KMS-11 (cell line): ENCODE data around the gene FAF1.

Experiments used
- H2AFZ ChIP-seq: fragments of 200-600 bp; sonication (generic); 2 replicates; pipeline ENCODE4 v1.6.1; 2016; ENCODE audit warnings: antibody characterized with exemption, mixed run types, low read depth
- H3K27ac ChIP-seq: fragments of 200-600 bp; sonication (generic); 2 replicates; pipeline ENCODE4 v1.6.1; 2016; ENCODE audit warnings: mild to moderate bottlenecking, mixed run types
- H3K27me3 ChIP-seq: fragments of 200-600 bp; sonication (generic); 2 replicates; pipeline ENCODE4 v1.6.1; 2017; ENCODE audit warnings: mild to moderate bottlenecking, low read depth, mixed run types, moderate library complexity; ENCODE audit not compliant: insufficient read depth
- H3K36me3 ChIP-seq: fragments of 200-600 bp; sonication (generic); 2 replicates; pipeline ENCODE4 v1.6.1; 2017; ENCODE audit warnings: mild to moderate bottlenecking, mixed run types; ENCODE audit not compliant: insufficient read depth
- H3K4me1 ChIP-seq: fragments of 200-600 bp; sonication (generic); 2 replicates; pipeline ENCODE4 v1.6.1; 2016; ENCODE audit warnings: mild to moderate bottlenecking, low read depth, mixed run types; ENCODE audit not compliant: poor library complexity, severe bottlenecking
- H3K4me2 ChIP-seq: fragments of 200-600 bp; sonication (generic); 2 replicates; pipeline ENCODE4 v1.7.0; 2016; ENCODE audit warnings: mild to moderate bottlenecking, mixed run types
- H3K4me3 ChIP-seq: fragments of 200-600 bp; sonication (generic); IDR thresholded peaks from 2 replicates; pipeline ENCODE4 v1.6.1; 2017; ENCODE audit warnings: low read depth, low read length, mixed read lengths; ENCODE audit not compliant: insufficient read depth
- H3K79me2 ChIP-seq: fragments of 200-600 bp; sonication (generic); 2 replicates; pipeline ENCODE4 v1.6.1; 2016; ENCODE audit warnings: low read depth, mixed run types; ENCODE audit not compliant: insufficient read depth
- H3K9ac ChIP-seq: fragments of 200-600 bp; sonication (generic); 2 replicates; pipeline ENCODE4 v1.6.1; 2016; ENCODE audit warnings: mild to moderate bottlenecking, mixed run types
- H4K20me1 ChIP-seq: fragments of 200-600 bp; sonication (generic); 2 replicates; pipeline ENCODE4 v1.6.1; 2016; ENCODE audit warnings: mild to moderate bottlenecking, mixed run types; ENCODE audit not compliant: insufficient read depth
- CTCF ChIP-seq: fragments of 200-600 bp; sonication (generic); conservative IDR thresholded peaks from 2 replicates; pipeline ENCODE4 v1.6.1; 2017; ENCODE audit warnings: low read depth, mild to moderate bottlenecking, antibody characterized with exemption, low read length, moderate library complexity, mixed read lengths

Gene FAF1

GRCh38 chr1:50860256-50860655 lies 99.8 kb downstream of the FAF1 start:
- Histone ChIP-seq H3K9ac (no peak overlapping the region), H3K27ac (no peak overlapping the region), H3K4me3 (no peak overlapping the region), H3K4me1 (no peaks in the 10 kb centered on the region), H3K4me2 (no peak overlapping the region), H3K79me2 (no peaks in the 10 kb centered on the region; the same call in 1 of the 2 replicates), H3K36me3 (no peaks in the 10 kb centered on the region), H3K27me3 (no peaks in the 10 kb centered on the region), H2AFZ (no peak overlapping the region), H4K20me1 (no peaks in the 10 kb centered on the region)
- TF ChIP-seq CTCF: no peak

GRCh38 chr1:50859657-50860056 lies 100.4 kb downstream of the FAF1 start:
- Histone ChIP-seq H3K9ac (no peak overlapping the region), H3K4me1 (no peaks in the 10 kb centered on the region), H3K36me3 (no peaks in the 10 kb centered on the region), H3K79me2 (no peaks in the 10 kb centered on the region; the same call in 1 of the 2 replicates), H3K4me3 (no peak overlapping the region), H4K20me1 (no peaks in the 10 kb centered on the region), H3K4me2 (no peak overlapping the region), H3K27me3 (no peaks in the 10 kb centered on the region), H3K27ac (no peak overlapping the region), H2AFZ (no peak overlapping the region)
- TF ChIP-seq CTCF: no peak

GRCh38 chr1:50858761-50859160 lies 101.3 kb downstream of the FAF1 start:
- H3K36me3 ChIP-seq: no peaks in the 10 kb centered on the region

GRCh38 chr1:50857702-50858101 lies 102.4 kb downstream of the FAF1 start:
- TF ChIP-seq CTCF: no peak
- Histone ChIP-seq H3K79me2 (no peaks in the 10 kb centered on the region; the same call in 1 of the 2 replicates), H3K4me3 (no peak overlapping the region), H3K4me1 (peaks cover 4% of the 10 kb centered on the region), H3K4me2 (no peak overlapping the region), H2AFZ (no peak overlapping the region), H3K27ac (no peak overlapping the region), H4K20me1 (no peaks in the 10 kb centered on the region), H3K36me3 (no peaks in the 10 kb centered on the region), H3K27me3 (no peaks in the 10 kb centered on the region), H3K9ac (no peak overlapping the region)

More at GRCh38 chr1:50858761-50859160, 101.3 kb downstream of the FAF1 start:
- no peaks in the 10 kb centered on the region; the same call in 1 of the 2 replicates for H3K79me2 ChIP-seq
- no peak for TF ChIP-seq CTCF
- no peak overlapping the region for H3K4me2 ChIP-seq
- no peak overlapping the region for H3K9ac ChIP-seq
- no peak overlapping the region for H3K27ac ChIP-seq
- H4K20me1 ChIP-seq: no peaks in the 10 kb centered on the region
- H2AFZ ChIP-seq: no peak overlapping the region
- no peaks in the 10 kb centered on the region for H3K27me3 ChIP-seq
- H3K4me3 ChIP-seq: no peak overlapping the region
- no peaks in the 10 kb centered on the region for H3K4me1 ChIP-seq
